K562 (cell line): ENCODE results near the gene CNTN5. TPM values are rescaled to one million over a fixed set of nuclear protein-coding genes. Genes with fewer than 3 reads are reported as not detected.

Source experiments
- ATAC-seq: fragments of 200-7000 bp; cut with Tn5 transposase; 3 replicates; pipeline ENCODE4 v1.9.1; 2020; ENCODE audit warnings: moderate library complexity
- BruUV-seq: library from RNA; stranded (reverse); fragments of 400-500 nt; replicated peaks from 2 replicates; lab custom pipeline; 2021; lab: Mats Ljungman, UMichigan
- CTCF ChIA-PET: fragments of 300-600 bp; formaldehyde crosslinking; extraction: SDS; loops from one replicate; lab custom pipeline; 2021; ENCODE audit warnings: low intra/inter-chr PET ratio; lab: Yijun Ruan, JAX
- POLR2A ChIA-PET: fragments of 300-600, 350-650 bp; sonication (Branson Sonifier 250); formaldehyde crosslinking; extraction: SDS; loops from one replicate; lab custom pipeline; 2021; ENCODE audit warnings: antibody characterized with exemption, inconsistent platforms; lab: Yijun Ruan, JAX
- DNase-seq, 4 experiments: peaks; one replicate each; pipeline versions ENCODE4 v3.0.0 to v3.0.0-alpha.2; 2011 to 2018; ENCODE audit warnings: low spot score in 3 of 4, mixed read lengths in 3 of 4; ENCODE audit errors: extremely low read depth in 1 of 4
- FAIRE-seq: peaks from 2 replicates; lab custom pipeline; 2011; peaks lifted over from hg19 to GRCh38; lab: Jason Lieb, UNC
- H2AFZ ChIP-seq: 2 replicates; pipeline ENCODE4 v1.6.0; 2011; ENCODE audit warnings: low read depth, low read length, control low read depth, inconsistent platforms
- H3K27ac ChIP-seq: fragments of 200-600 bp; 3 replicates; pipeline ENCODE4 v1.8.0; 2011; ENCODE audit warnings: low read depth, mild to moderate bottlenecking, control low read depth, inconsistent platforms, low read length, moderate library complexity, mixed read lengths; ENCODE audit errors: extremely low read depth
- H3K27me3 ChIP-seq, 2 experiments: fragments of 300-600 bp in 1 of 2; 2 replicates in 1 of 2; 3 replicates in 1 of 2; pipeline versions ENCODE4 v1.6.0 to v1.8.0; 2011; ENCODE audit warnings: inconsistent platforms in 2 of 2, low read length in 2 of 2, mild to moderate bottlenecking in 1 of 2, mixed read lengths in 1 of 2, moderate library complexity in 1 of 2; ENCODE audit not compliant: control insufficient read depth in 2 of 2, insufficient read depth in 2 of 2
- H3K36me3 ChIP-seq: fragments of 300-600 bp; 3 replicates; pipeline ENCODE4 v1.8.0; 2011; ENCODE audit warnings: mild to moderate bottlenecking, low read length, inconsistent platforms; ENCODE audit not compliant: control insufficient read depth, insufficient read depth
- H3K4me1 ChIP-seq, 2 experiments: fragments of 200-600 bp in 1 of 2; replicated peaks in 1 of 2; 2 replicates in 1 of 2; 3 replicates in 1 of 2; pipeline versions ENCODE4 v1.5.1 to v1.8.0; 2011; ENCODE audit warnings: inconsistent platforms in 2 of 2, low read length in 2 of 2, mild to moderate bottlenecking in 1 of 2, mixed read lengths in 1 of 2, moderate library complexity in 1 of 2; ENCODE audit not compliant: control insufficient read depth in 2 of 2, insufficient read depth in 2 of 2
- H3K4me2 ChIP-seq: 2 replicates; pipeline ENCODE4 v1.6.1; 2011; ENCODE audit warnings: low read length, control low read depth, inconsistent platforms, mixed read lengths; ENCODE audit not compliant: insufficient read depth
- H3K4me3 ChIP-seq: fragments of 200-600 bp; sonication (generic), shearing (Covaris generic); 2 replicates; pipeline ENCODE4 v1.5.1; 2016; ENCODE audit warnings: control low read depth, inconsistent platforms
- H3K79me2 ChIP-seq: fragments of 200-600 bp; 3 replicates; pipeline ENCODE4 v1.8.0; 2011; ENCODE audit warnings: low read length, inconsistent platforms; ENCODE audit not compliant: control insufficient read depth, insufficient read depth
- H3K9ac ChIP-seq, 2 experiments: 2 replicates each; pipeline versions ENCODE4 v1.6.0 to v1.6.1; 2011; ENCODE audit warnings: low read depth in 2 of 2, low read length in 2 of 2, control low read depth in 1 of 2, inconsistent platforms in 1 of 2, mild to moderate bottlenecking in 1 of 2, mixed read lengths in 1 of 2; ENCODE audit not compliant: insufficient read depth in 1 of 2
- H3K9me1 ChIP-seq: one replicate; pipeline ENCODE4 v1.6.0; 2011; ENCODE audit warnings: inconsistent platforms, mild to moderate bottlenecking, low read length, moderate library complexity; ENCODE audit not compliant: control insufficient read depth, insufficient read depth
- H3K9me3 ChIP-seq: replicated peaks from 2 replicates; pipeline ENCODE4 v1.5.1; 2011; ENCODE audit warnings: low read depth, low read length, inconsistent platforms; ENCODE audit not compliant: control insufficient read depth, insufficient read depth
- H4K20me1 ChIP-seq: replicated peaks from 2 replicates; pipeline ENCODE4 v1.6.1; 2011; ENCODE audit warnings: low read length, inconsistent platforms, mixed read lengths; ENCODE audit not compliant: control insufficient read depth, insufficient read depth
- CREM ChIP-seq: IDR thresholded peaks from 2 replicates; pipeline ENCODE4 v1.6.1; 2014; ENCODE audit warnings: antibody characterized with exemption, low read depth
- EP300 ChIP-seq: IDR thresholded peaks from 2 replicates; pipeline ENCODE4 v1.6.1; 2012; ENCODE audit warnings: low read length, improper control_type of control experiment
- ETS1 ChIP-seq: conservative IDR thresholded peaks from 2 replicates; pipeline ENCODE4 v1.6.1; 2011; ENCODE audit warnings: low read depth, mild to moderate bottlenecking, low read length; ENCODE audit not compliant: control insufficient read depth
- FOXJ2 ChIP-seq: fragments of 200-800 bp; sonication (Bioruptor generic); IDR thresholded peaks from 2 replicates; pipeline ENCODE4 v1.6.1; 2016; ENCODE audit warnings: missing genetic modification characterization, missing compliant biosample characterization
- GATAD2A ChIP-seq: fragments of 450-650 bp; IDR thresholded peaks from 2 replicates; pipeline ENCODE4 v1.6.1; 2017
- HIVEP1 ChIP-seq: fragments of 250-450 bp; sonication (Bioruptor Pico); IDR thresholded peaks from 2 replicates; pipeline ENCODE4 v1.4.0; 2020; ENCODE audit warnings: mild to moderate bottlenecking
- MED1 ChIP-seq: sonication (generic); formaldehyde crosslinking; IDR thresholded peaks from 2 replicates; pipeline ENCODE4 v1.8.1; 2023; ENCODE audit warnings: missing genetic modification reagents, borderline replicate concordance
- MEF2A ChIP-seq: IDR thresholded peaks from 2 replicates; pipeline ENCODE4 v1.6.1; 2011; ENCODE audit warnings: low read depth, mild to moderate bottlenecking, low read length, moderate library complexity; ENCODE audit not compliant: control insufficient read depth
- NCOA1 ChIP-seq: fragments of 450-650 bp; IDR thresholded peaks from 2 replicates; pipeline ENCODE4 v1.6.1; 2016; ENCODE audit warnings: low read depth
- RFX1 ChIP-seq: fragments of 450-650 bp; IDR thresholded peaks from 2 replicates; pipeline ENCODE4 v1.6.1; 2016; ENCODE audit warnings: mild to moderate bottlenecking, moderate library complexity
- RFX7 ChIP-seq: fragments of 250-450 bp; sonication (Bioruptor Pico); IDR thresholded peaks from 2 replicates; pipeline ENCODE4 v1.5.1; 2021; ENCODE audit warnings: mild to moderate bottlenecking
- STAT6 ChIP-seq: sonication (generic); formaldehyde crosslinking; IDR thresholded peaks from 2 replicates; pipeline ENCODE4 v1.8.1; 2023; ENCODE audit warnings: mild to moderate bottlenecking, missing genetic modification reagents
- ZNF184 ChIP-seq: sonication (generic); formaldehyde crosslinking; IDR thresholded peaks from 2 replicates; pipeline ENCODE4 v1.5.0; 2020; ENCODE audit warnings: missing genetic modification reagents
- ZNF431 ChIP-seq: sonication (generic); formaldehyde crosslinking; IDR thresholded peaks from 2 replicates; pipeline ENCODE4 v1.8.0; 2022; ENCODE audit warnings: mild to moderate bottlenecking, missing genetic modification reagents
- ZSCAN32 ChIP-seq: fragments of 450-650 bp; formaldehyde crosslinking; IDR thresholded peaks from 2 replicates; pipeline ENCODE4 v1.4.0; 2020; ENCODE audit warnings: mild to moderate bottlenecking, moderate library complexity
- WGBS: fragments of 100-300 bp; shearing (Covaris generic); methylation state at CpG from one replicate; pipeline ENCODE4 v1.1.6; 2016; ENCODE audit warnings: low coverage, mixed read lengths; ENCODE audit not compliant: insufficient coverage; ENCODE audit errors: missing lambda C conversion rate; 5-methylcytosine and 5-hydroxymethylcytosine counted together
- in situ Hi-C: fragments of 300-500 bp; cut with MboI; formaldehyde crosslinking; loops from 4 replicates; pipeline ENCODE4 v1.15.0; 2018; ENCODE audit warnings: inconsistent platforms, mixed read lengths
- intact Hi-C: fragments of 100-400 bp; cut with micrococcal nuclease; formaldehyde crosslinking; loops from 2 replicates; pipeline ENCODE4 v1.14.2; 2022
- polyA plus RNA-seq, 8 experiments: library from polyadenylated mRNA; depleted of rRNA in 4 of 8; stranded (reverse) in 5 of 8; unstranded in 3 of 8; fragments of >200 nt; fragmentation: Nextera tagmentation in 2 of 8; fragmentation: Illumina TruSeq in 1 of 8; extraction: Ambion mirVana in 2 of 8; extraction: Trizol in 1 of 8; gene quantifications; 2 replicates each; pipeline versions ENCODE4 v1.2.1 to v1.2.3, GENCODE V29; 2011 to 2014; ENCODE audit warnings: inconsistent platforms in 1 of 8, missing spikeins in 1 of 8
- total RNA-seq, 7 experiments: library from RNA; depleted of rRNA in 6 of 7; stranded (reverse); fragments of >200 nt in 6 of 7; fragmentation: Illumina TruSeq in 2 of 7; extraction: Trizol in 2 of 7; gene quantifications; 2 replicates each; pipeline versions ENCODE4 v1.2.1 to v1.2.3, GENCODE V29; 2011 to 2021; ENCODE audit warnings: low replicate concordance in 1 of 7
- TF ChIP-seq, protein P1 (sequence below): fragments of 450-650 bp; IDR thresholded peaks from 2 replicates; pipeline ENCODE4 v1.6.1; 2018; ENCODE audit not compliant: partially characterized antibody

The CNTN5 gene
- total and polyA plus RNA-seq, 9 of the 15 experiments (the other 6 are each of a cell fraction or from before 2014, with no cell fraction given): 0.03 TPM; not detected in 8

DNA sequence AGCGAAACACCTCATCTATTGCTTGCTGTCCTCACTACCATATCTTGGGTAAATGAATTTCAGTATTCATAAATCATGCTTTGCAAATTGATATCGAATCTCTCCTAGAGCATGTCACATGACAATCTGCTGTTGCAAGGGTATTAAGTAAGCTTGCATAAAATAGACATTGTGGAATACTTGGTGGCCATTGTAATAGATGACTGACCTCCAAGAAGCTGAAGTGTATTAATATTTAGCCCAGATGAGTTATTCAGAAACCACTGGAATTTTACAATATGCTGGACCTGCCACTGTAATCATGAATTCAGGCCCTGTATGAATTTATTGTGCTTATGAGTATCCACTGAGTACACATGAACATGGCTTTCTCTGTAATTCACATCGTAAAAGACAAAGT, 1376.7 kb downstream of the CNTN5 start:
- no peaks in the 10 kb centered on the region for H3K27me3 ChIP-seq
- FAIRE-seq (no peak), ATAC-seq (no peak), DNase-seq (no peak)
- no peaks in the 10 kb centered on the region for H3K4me1 ChIP-seq
- no peaks in the 10 kb centered on the region for H3K9me1 ChIP-seq
- no peak overlapping the region for H3K4me3 ChIP-seq
- H3K4me2 ChIP-seq: no peak overlapping the region
- H3K79me2 ChIP-seq: no peaks in the 10 kb centered on the region
- WGBS: 2% methylated on average over 3 of the region's 3 CpGs
- no peak overlapping the region for H3K27ac ChIP-seq
- no peaks in the 10 kb centered on the region for H3K36me3 ChIP-seq
- BruUV-seq: no TSS peak
- ChIA-PET POLR2A (no interaction called here), CTCF (no interaction called here)
- H4K20me1 ChIP-seq: no peaks in the 10 kb centered on the region
- no peak overlapping the region for H2AFZ ChIP-seq
- intact Hi-C loops: no loop called here
- H3K9ac ChIP-seq: no peak overlapping the region
- TF ChIP-seq RFX7 (CRISPR knock-in tag) (no peak), ZSCAN32 (no peak), ZNF184 (CRISPR knock-in tag) (no peak), ZNF431 (no peak), RFX1 (no peak), STAT6 (CRISPR knock-in tag) (no peak), FOXJ2 (tag) (no peak), ETS1 (no peak), NCOA1 (no peak), GATAD2A (no peak), CREM (no peak), MEF2A (no peak), HIVEP1 (CRISPR knock-in tag) (no peak), EP300 (no peak), MED1 (CRISPR knock-in tag) (no peak)
- TF ChIP-seq, protein P1, sequence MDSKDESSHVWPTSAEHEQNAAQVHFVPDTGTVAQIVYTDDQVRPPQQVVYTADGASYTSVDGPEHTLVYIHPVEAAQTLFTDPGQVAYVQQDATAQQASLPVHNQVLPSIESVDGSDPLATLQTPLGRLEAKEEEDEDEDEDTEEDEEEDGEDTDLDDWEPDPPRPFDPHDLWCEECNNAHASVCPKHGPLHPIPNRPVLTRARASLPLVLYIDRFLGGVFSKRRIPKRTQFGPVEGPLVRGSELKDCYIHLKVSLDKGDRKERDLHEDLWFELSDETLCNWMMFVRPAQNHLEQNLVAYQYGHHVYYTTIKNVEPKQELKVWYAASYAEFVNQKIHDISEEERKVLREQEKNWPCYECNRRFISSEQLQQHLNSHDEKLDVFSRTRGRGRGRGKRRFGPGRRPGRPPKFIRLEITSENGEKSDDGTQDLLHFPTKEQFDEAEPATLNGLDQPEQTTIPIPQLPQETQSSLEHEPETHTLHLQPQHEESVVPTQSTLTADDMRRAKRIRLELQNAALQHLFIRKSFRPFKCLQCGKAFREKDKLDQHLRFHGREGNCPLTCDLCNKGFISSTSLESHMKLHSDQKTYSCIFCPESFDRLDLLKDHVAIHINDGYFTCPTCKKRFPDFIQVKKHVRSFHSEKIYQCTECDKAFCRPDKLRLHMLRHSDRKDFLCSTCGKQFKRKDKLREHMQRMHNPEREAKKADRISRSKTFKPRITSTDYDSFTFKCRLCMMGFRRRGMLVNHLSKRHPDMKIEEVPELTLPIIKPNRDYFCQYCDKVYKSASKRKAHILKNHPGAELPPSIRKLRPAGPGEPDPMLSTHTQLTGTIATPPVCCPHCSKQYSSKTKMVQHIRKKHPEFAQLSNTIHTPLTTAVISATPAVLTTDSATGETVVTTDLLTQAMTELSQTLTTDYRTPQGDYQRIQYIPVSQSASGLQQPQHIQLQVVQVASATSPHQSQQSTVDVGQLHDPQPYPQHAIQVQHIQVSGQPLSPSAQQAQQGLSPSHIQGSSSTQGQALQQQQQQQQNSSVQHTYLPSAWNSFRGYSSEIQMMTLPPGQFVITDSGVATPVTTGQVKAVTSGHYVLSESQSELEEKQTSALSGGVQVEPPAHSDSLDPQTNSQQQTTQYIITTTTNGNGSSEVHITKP: no peak
- TF ChIP-seq, all 486 proteins: peak for 0
- H3K9me3 ChIP-seq: no peaks in the 10 kb centered on the region
- in situ Hi-C loops: no loop called here
